ENCODE data around the gene LILRB3.

Gene LILRB3

DNA sequence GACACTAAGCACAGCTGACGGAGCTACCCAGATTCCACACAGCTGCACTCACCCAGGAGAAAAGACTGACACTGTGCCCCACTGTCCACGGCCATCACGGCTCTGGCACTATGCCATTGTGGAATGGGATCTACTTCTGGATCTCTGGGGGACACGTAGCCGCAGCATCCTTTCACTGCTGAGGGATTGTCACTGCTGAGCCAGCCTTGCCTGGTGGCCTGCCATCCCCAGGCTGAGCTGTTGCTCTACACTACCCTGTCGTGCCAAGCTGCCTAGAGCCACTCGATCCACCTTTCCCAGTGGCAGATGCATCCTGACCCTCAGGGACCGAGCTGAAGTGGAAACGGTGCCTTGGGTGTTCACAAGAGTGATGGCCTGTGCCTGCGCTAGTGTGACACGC is 39.3 kb upstream of the LILRB3 start:
- no peak for DNase-seq (ENCODE audit: low read depth)
- no peak overlapping the region for H3K4me3 ChIP-seq (ENCODE audit: low read depth, low read length)
- no peak for TF ChIP-seq MYC (IDR thresholded peaks at IDR 0.05; ENCODE audit: low read depth, low read length)
- TF ChIP-seq, protein P1, sequence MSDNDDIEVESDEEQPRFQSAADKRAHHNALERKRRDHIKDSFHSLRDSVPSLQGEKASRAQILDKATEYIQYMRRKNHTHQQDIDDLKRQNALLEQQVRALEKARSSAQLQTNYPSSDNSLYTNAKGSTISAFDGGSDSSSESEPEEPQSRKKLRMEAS (IDR thresholded peaks at IDR 0.05; ENCODE audit: low read depth, low read length), result no peak
- TF ChIP-seq, protein P2, sequence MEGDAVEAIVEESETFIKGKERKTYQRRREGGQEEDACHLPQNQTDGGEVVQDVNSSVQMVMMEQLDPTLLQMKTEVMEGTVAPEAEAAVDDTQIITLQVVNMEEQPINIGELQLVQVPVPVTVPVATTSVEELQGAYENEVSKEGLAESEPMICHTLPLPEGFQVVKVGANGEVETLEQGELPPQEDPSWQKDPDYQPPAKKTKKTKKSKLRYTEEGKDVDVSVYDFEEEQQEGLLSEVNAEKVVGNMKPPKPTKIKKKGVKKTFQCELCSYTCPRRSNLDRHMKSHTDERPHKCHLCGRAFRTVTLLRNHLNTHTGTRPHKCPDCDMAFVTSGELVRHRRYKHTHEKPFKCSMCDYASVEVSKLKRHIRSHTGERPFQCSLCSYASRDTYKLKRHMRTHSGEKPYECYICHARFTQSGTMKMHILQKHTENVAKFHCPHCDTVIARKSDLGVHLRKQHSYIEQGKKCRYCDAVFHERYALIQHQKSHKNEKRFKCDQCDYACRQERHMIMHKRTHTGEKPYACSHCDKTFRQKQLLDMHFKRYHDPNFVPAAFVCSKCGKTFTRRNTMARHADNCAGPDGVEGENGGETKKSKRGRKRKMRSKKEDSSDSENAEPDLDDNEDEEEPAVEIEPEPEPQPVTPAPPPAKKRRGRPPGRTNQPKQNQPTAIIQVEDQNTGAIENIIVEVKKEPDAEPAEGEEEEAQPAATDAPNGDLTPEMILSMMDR (IDR thresholded peaks at IDR 0.05; ENCODE audit: low read depth, low read length), result no peak

DNA sequence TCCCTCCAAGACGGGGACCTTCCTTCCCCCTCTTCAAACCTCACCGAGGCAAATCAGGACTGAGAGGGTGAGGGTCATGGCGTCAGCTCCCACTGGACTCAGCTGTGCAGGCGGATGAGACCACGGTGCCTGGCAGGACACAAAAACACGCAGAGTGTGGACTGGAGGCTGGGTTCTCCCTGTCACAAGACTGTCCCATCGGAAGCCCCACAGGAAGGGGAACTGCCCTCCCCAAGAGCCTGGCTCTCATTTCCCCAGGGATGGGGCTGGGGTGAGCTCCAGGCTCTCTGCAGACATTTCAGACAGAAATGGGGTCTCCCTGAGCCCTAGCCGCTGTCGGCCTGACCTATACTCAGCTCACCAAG is 34.3 kb upstream of the LILRB3 start, which contains the start of gene LILRB5:
TSS of gene LILRB5 (minus strand) at position 158 of the 365 bp plus-strand sequence. CDS start at position 78, 80 bp downstream.
- DNase-seq (ENCODE audit: low read depth), result no peak
- H3K4me3 ChIP-seq (ENCODE audit: low read depth, low read length), result no peak within 1 kb of the TSS
- TF ChIP-seq, protein P1 (IDR thresholded peaks at IDR 0.05; ENCODE audit: low read depth, low read length), result no peak
- TF ChIP-seq POLR2A (IDR thresholded peaks at IDR 0.05; ENCODE audit: extremely low read depth, insufficient read length), result no peak
- TF ChIP-seq MYC (IDR thresholded peaks at IDR 0.05; ENCODE audit: low read depth, low read length), result no peak
- TF ChIP-seq, protein P2 (IDR thresholded peaks at IDR 0.05; ENCODE audit: low read depth, low read length), result no peak

DNA sequence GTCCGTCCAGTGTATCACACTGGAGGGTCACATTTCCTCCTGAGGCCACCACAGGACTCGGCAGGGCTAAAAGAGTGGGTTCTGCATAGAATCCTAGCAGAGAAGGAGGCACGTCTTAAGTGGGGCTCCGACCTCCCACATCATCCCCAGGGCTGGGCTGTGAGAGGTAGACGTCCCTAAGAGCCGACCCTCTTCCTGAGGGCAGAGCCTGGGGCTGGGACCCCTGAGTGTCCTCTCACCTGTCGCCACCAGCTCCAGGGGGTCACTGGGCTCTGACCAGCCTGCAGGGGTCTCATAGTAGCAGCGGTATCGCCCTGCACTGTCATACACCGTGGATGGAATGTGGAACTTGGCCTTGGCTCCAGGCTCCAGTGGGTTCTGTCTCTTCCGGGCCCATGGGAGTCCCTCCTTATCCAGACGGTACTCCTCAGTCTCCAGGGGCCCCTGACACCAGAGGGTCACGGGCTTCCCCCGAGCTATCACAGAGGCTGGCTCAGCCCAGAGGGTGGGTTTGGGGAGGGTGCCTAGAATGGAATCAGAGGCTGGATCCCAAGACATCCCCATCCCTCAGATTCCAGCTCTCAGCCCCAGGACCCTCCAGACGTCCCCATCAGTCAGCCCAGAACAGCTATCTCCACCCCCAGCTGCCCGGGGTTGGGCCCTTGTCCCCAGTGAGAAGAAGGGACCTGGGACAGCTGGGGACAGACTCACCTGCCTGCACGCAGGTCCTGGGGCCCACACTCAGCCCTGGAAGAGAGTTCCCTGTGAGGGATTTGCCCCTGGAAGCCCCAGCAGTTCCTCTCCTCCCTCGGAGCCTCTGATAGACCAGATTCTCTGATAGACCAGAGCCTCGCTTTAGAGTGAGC is 33.7 kb upstream of the LILRB3 start:
- H3K4me3 ChIP-seq (ENCODE audit: low read depth, low read length), result no peak overlapping the region
- no peak for DNase-seq (ENCODE audit: low read depth)
- TF ChIP-seq, protein P1 (IDR thresholded peaks at IDR 0.05; ENCODE audit: low read depth, low read length), result no peak
- TF ChIP-seq, protein P2 (IDR thresholded peaks at IDR 0.05; ENCODE audit: low read depth, low read length), result no peak
- no peak for TF ChIP-seq MYC (IDR thresholded peaks at IDR 0.05; ENCODE audit: low read depth, low read length)

DNA sequence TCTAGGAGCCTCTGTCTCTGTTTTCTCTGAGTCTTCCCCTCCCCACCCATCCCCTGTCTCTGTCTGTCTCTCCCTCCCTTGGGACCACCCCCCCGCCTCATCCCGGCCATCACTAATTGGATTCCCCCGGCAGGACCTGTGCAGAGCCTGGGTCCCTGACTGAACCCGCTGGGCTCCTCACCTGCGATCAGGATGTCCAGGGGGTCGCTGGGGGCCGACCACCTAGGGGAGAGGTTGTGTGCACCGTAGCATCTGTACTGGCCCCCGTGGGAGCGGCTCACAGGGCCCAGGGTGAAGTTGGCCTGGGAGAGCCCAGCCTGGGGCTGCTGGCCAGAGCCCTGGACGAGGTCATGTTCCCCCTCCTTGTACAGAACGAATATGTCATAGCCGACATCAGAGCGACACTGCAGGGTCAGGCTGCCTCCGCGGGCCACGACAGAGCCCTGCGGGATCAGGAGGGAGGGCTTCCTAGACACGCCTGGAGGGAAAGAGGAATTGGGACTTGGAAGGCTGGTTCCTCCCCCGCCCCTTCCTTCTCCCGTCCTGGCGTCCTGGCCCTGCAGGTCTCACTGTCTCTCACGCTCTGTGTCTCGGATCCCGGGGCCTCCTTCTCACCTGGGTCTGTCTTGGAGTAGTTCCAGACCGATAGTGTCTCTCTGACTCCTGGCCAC is 32.4 kb upstream of the LILRB3 start:
- TF ChIP-seq, protein P1 (IDR thresholded peaks at IDR 0.05; ENCODE audit: low read depth, low read length), result no peak
- TF ChIP-seq POLR2A (IDR thresholded peaks at IDR 0.05; ENCODE audit: extremely low read depth, insufficient read length) (no peak), MYC (IDR thresholded peaks at IDR 0.05; ENCODE audit: low read depth, low read length) (no peak)
- TF ChIP-seq, protein P2 (IDR thresholded peaks at IDR 0.05; ENCODE audit: low read depth, low read length), result no peak
- no peak overlapping the region for H3K4me3 ChIP-seq (ENCODE audit: low read depth, low read length)
- DNase-seq (ENCODE audit: low read depth), result no peak

DNA sequence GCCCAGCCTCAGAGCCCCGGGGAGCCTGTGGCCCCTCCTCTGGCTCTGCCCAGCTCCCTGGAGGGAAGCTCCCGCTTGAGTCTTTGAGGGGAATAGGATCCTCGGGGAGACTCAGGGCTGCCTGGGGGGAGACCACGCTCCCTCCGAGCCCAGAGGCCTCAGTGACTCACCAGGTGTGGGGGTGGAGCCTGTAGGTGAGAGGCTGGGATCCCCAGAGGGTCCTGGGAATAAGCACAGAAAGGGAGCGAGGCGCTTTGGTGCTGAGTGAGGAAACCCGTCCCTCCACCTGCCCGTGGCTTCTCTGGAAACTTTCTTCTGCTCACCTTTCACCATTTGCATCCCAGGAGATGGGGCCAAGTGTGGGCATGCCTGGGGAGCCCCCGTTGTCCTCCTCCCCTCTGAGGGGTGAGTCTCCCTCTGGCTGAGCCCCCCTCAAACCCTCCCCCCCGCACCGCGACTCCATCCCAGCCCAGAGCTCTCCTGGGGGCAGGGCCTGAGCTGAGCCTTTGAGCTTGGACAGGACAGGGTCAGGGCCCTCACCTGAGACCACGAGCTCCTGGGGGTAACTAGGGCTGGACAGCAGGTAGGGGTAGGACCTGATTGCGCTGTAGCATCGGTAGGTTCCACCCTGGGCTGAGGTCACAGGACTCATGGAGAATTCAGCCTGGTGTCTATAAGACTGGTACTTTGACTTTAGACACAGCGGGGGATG is 31.5 kb upstream of the LILRB3 start:
- DNase-seq (ENCODE audit: low read depth), result no peak
- no peak overlapping the region for H3K4me3 ChIP-seq (ENCODE audit: low read depth, low read length)
- TF ChIP-seq, protein P2 (IDR thresholded peaks at IDR 0.05; ENCODE audit: low read depth, low read length), result no peak
- TF ChIP-seq MYC (IDR thresholded peaks at IDR 0.05; ENCODE audit: low read depth, low read length) (no peak), POLR2A (IDR thresholded peaks at IDR 0.05; ENCODE audit: extremely low read depth, insufficient read length) (no peak)
- TF ChIP-seq, protein P1 (IDR thresholded peaks at IDR 0.05; ENCODE audit: low read depth, low read length), result no peak

Measured in NB4 (cell line).